ENCODE data around the gene INPP5A. TPM values are rescaled to one million over a fixed set of nuclear protein-coding genes. Genes with fewer than 3 reads are reported as not detected.

Gene INPP5A
- total and polyA plus RNA-seq, 2 donors (not counting 1 experiment from before 2014, with no cell fraction given): 9.3 to 87.8 TPM

DNA sequence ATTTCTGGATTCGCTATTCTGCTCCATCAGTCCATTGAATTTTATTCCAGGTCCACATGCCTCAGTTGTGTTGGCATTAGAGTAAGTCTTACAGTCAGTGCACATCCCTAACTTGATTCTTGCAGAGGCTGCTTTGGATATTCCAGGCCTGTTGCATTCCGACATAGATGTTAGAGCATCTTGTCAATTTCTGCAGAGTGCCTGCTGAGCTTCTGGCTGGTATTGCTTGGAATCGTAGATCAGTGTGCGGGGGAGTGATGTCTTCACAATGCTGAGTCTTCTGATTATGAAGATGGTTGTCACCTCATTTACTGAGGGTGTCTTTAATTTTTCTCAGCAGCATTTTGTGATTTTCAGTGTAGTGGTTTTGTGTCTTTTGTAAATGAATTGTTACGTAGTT lies 45.2 kb downstream of the INPP5A start:
- H3K4me3 Mint-ChIP-seq: no peak overlapping the region
- Histone ChIP-seq H3K36me3 (replicated peaks in 1 of 2; ENCODE audit: control extremely low read depth in 1 of 2, control insufficient read depth in 1 of 2, extremely low read depth in 1 of 2, insufficient read depth in 2 of 2, low read length in 1 of 2) (no peaks in the 10 kb centered on the region), H3K27ac (ENCODE audit: low read length in 2 of 2) (no peak overlapping the region), H3K4me2 (replicated peaks; ENCODE audit: low read depth, low read length, poor library complexity, severe bottlenecking) (no peak overlapping the region), H3K4me1 (ENCODE audit: control insufficient read depth in 2 of 2, insufficient read depth in 2 of 2, low read length in 2 of 2) (peaks cover 32 to 48% of the 10 kb centered on the region in 2 donors), H2AFZ (ENCODE audit: insufficient read depth, low read depth, low read length, poor library complexity, severe bottlenecking) (no peak overlapping the region), H3K9me3 (ENCODE audit: control extremely low read depth in 1 of 3, control insufficient read depth in 2 of 3, insufficient read depth in 1 of 3, low read length in 2 of 3) (peaks cover 0 to 17% (median 0%) of the 10 kb centered on the region in 3 donors), H3K9ac (ENCODE audit: low read length) (no peak overlapping the region), H4K20me1 (ENCODE audit: control insufficient read depth, insufficient read depth, low read length, poor library complexity, severe bottlenecking) (peaks cover 32% of the 10 kb centered on the region), H3K79me2 (ENCODE audit: control insufficient read depth, insufficient read depth, low read length) (peaks cover 96% of the 10 kb centered on the region), H3K4me3 (ENCODE audit: control extremely low read depth in 1 of 5, extremely low read depth in 1 of 5, insufficient read depth in 1 of 5, low read depth in 2 of 5, low read length in 4 of 5) (no peak overlapping the region), H3K27me3 (replicated peaks in 1 of 4; ENCODE audit: control extremely low read depth in 1 of 4, control insufficient read depth in 3 of 4, insufficient read depth in 4 of 4, low read length in 3 of 4) (no peaks in the 10 kb centered on the region)
- ChIA-PET CTCF (no interaction called here), POLR2A (interaction anchor here (1.3 kb wide), 1 partner anchor 11 kb away, joined by 4 read pairs; no protein-coding TSS in a partner anchor)
- H3K9me3 Mint-ChIP-seq (ENCODE audit: insufficient read depth): no peaks in the 10 kb centered on the region
- no peak overlapping the region for H3K27ac Mint-ChIP-seq
- 97% methylated on average over 4 of the region's 5 CpGs for WGBS (ENCODE audit: insufficient coverage)
- no peaks in the 10 kb centered on the region for H3K27me3 Mint-ChIP-seq
- peaks cover 72% of the 10 kb centered on the region for H3K4me1 Mint-ChIP-seq
- DNase-seq: no peak
- TF ChIP-seq EZH2 (IDR thresholded peaks at IDR 0.05; ENCODE audit: borderline replicate concordance, insufficient read depth, low read depth, low read length, poor library complexity, severe bottlenecking): no peak
- TF ChIP-seq, protein P1, sequence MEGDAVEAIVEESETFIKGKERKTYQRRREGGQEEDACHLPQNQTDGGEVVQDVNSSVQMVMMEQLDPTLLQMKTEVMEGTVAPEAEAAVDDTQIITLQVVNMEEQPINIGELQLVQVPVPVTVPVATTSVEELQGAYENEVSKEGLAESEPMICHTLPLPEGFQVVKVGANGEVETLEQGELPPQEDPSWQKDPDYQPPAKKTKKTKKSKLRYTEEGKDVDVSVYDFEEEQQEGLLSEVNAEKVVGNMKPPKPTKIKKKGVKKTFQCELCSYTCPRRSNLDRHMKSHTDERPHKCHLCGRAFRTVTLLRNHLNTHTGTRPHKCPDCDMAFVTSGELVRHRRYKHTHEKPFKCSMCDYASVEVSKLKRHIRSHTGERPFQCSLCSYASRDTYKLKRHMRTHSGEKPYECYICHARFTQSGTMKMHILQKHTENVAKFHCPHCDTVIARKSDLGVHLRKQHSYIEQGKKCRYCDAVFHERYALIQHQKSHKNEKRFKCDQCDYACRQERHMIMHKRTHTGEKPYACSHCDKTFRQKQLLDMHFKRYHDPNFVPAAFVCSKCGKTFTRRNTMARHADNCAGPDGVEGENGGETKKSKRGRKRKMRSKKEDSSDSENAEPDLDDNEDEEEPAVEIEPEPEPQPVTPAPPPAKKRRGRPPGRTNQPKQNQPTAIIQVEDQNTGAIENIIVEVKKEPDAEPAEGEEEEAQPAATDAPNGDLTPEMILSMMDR (IDR thresholded peaks at IDR 0.05): no peak
- no peak for ATAC-seq (ENCODE audit: low read depth)
- intact Hi-C loops (cut with micrococcal nuclease): no loop called here

DNA sequence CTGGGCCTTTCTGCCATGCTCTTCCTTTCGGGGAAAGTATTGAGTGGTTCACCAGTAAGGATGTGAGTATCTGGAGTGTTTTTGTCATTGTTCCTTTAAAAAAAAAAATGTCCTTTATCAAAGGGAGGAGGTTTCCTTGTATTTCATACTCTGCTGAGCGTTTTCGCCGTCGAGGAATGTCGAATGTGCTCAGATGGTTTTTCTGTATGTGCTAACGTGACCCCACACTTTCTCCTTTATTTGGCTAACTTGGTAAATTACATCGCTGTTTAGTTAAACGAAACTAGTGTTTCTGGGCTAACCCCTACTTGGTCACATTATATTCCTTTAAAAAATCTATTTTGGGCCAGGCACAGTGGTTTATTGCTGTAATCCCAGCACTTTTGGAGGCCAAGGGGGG lies 45.9 kb downstream of the INPP5A start:
- intact Hi-C loops (cut with micrococcal nuclease): no loop called here
- Histone ChIP-seq H3K9ac (ENCODE audit: low read length) (no peak overlapping the region), H3K27me3 (replicated peaks in 1 of 4; ENCODE audit: control extremely low read depth in 1 of 4, control insufficient read depth in 3 of 4, insufficient read depth in 4 of 4, low read length in 3 of 4) (no peaks in the 10 kb centered on the region), H3K79me2 (ENCODE audit: control insufficient read depth, insufficient read depth, low read length) (peaks cover 96% of the 10 kb centered on the region), H4K20me1 (ENCODE audit: control insufficient read depth, insufficient read depth, low read length, poor library complexity, severe bottlenecking) (peaks cover 25% of the 10 kb centered on the region), H3K4me3 (ENCODE audit: control extremely low read depth in 1 of 5, extremely low read depth in 1 of 5, insufficient read depth in 1 of 5, low read depth in 2 of 5, low read length in 4 of 5) (no peak overlapping the region), H3K27ac (ENCODE audit: low read length in 2 of 2) (no peak overlapping the region), H3K4me2 (replicated peaks; ENCODE audit: low read depth, low read length, poor library complexity, severe bottlenecking) (no peak overlapping the region), H3K9me3 (ENCODE audit: control extremely low read depth in 1 of 3, control insufficient read depth in 2 of 3, insufficient read depth in 1 of 3, low read length in 2 of 3) (peaks cover 0 to 17% (median 0%) of the 10 kb centered on the region in 3 donors), H3K36me3 (replicated peaks in 1 of 2; ENCODE audit: control extremely low read depth in 1 of 2, control insufficient read depth in 1 of 2, extremely low read depth in 1 of 2, insufficient read depth in 2 of 2, low read length in 1 of 2) (no peaks in the 10 kb centered on the region), H2AFZ (ENCODE audit: insufficient read depth, low read depth, low read length, poor library complexity, severe bottlenecking) (no peak overlapping the region), H3K4me1 (ENCODE audit: control insufficient read depth in 2 of 2, insufficient read depth in 2 of 2, low read length in 2 of 2) (peaks cover 34 to 51% of the 10 kb centered on the region in 2 donors)
- H3K27ac Mint-ChIP-seq: no peak overlapping the region
- H3K9me3 Mint-ChIP-seq (ENCODE audit: insufficient read depth): no peaks in the 10 kb centered on the region
- TF ChIP-seq, protein P1 (IDR thresholded peaks at IDR 0.05): no peak
- TF ChIP-seq EZH2 (IDR thresholded peaks at IDR 0.05; ENCODE audit: borderline replicate concordance, insufficient read depth, low read depth, low read length, poor library complexity, severe bottlenecking): no peak
- POLR2A ChIA-PET: no interaction called here
- H3K4me3 Mint-ChIP-seq: no peak overlapping the region
- ATAC-seq (ENCODE audit: low read depth): no peak
- 90% methylated on average over 8 of the region's 9 CpGs for WGBS (ENCODE audit: insufficient coverage)
- CTCF ChIA-PET: no interaction called here
- no peak for DNase-seq
- peaks cover 72% of the 10 kb centered on the region for H3K4me1 Mint-ChIP-seq
- no peaks in the 10 kb centered on the region for H3K27me3 Mint-ChIP-seq
